Motor neuron (in vitro differentiated cells): ENCODE data around the gene SDSL. TPM values are rescaled to one million over a fixed set of nuclear protein-coding genes. Genes with fewer than 3 reads are reported as not detected.
A peak's percentile ranks its signal among the peaks of the same experiment; 100 is the strongest.

ENCODE experiments used
- ATAC-seq, 8 experiments: fragments of 200-7000 bp; cut with Tn5 transposase; replicated peaks in 6 of 8; 2 replicates each; pipeline ENCODE4 v1.8.0; 2021; ENCODE audit warnings: mild to moderate bottlenecking in 8 of 8, moderate library complexity in 8 of 8
- H3K27ac ChIP-seq, 2 donors: fragments of 250-450 bp; sonication (Bioruptor Pico); 2 replicates each; pipeline ENCODE4 v1.9.0; 2021; ENCODE audit warnings: antibody characterized with exemption in 2 of 2, mild to moderate bottlenecking in 2 of 2, moderate library complexity in 1 of 2
- H3K4me1 ChIP-seq, 2 donors: fragments of 250-450 bp; sonication (Bioruptor Pico); replicated peaks in 1 of 2; 2 replicates each; pipeline ENCODE4 v1.6.1; 2021; ENCODE audit warnings: antibody characterized with exemption in 2 of 2, mild to moderate bottlenecking in 2 of 2, moderate library complexity in 1 of 2
- H3K4me3 ChIP-seq, 5 donors: fragments of 250-450 bp; sonication (Bioruptor Pico); 2 replicates each; pipeline ENCODE4 v1.9.0; 2021; ENCODE audit warnings: antibody characterized with exemption in 5 of 5, mild to moderate bottlenecking in 5 of 5, moderate library complexity in 4 of 5
- WGBS, 10 experiments: fragments of 450-650 bp; shearing (Covaris generic); methylation state at CpG; one replicate each; pipeline ENCODE4 v1.0.0; 2022; 5-methylcytosine and 5-hydroxymethylcytosine counted together
- in situ Hi-C, 9 experiments: fragments of 400-800 bp; cut with MboI; loops; one replicate each; pipeline ENCODE4 v1.15.0; 2021; ENCODE audit warnings: low sequenced_read_pairs in 9 of 9, low pct_unique_long_range_greater_than_20kb in 2 of 9; ENCODE audit not compliant: unreplicated experiment in 9 of 9
- total RNA-seq, 8 experiments: library from RNA; unstranded; fragments of 300-600 nt; gene quantifications; 2 replicates each; pipeline versions ENCODE4 v1.2.3 to v1.2.4, GENCODE V29; 2022

SDSL gene
- total RNA-seq, 8 experiments from 2014 or later, result 6.9 to 26.3 (median 13.0) TPM

- ATAC-seq, result no peak
- Histone ChIP-seq H3K27ac (no peak overlapping the region), H3K4me3 (no peak overlapping the region), H3K4me1 (no peaks in the 10 kb centered on the region)
- in situ Hi-C loops, result no loop called here
- WGBS, 10 experiments, result 81 to 100% (median 100%) methylated on average over 1 to 4 of the region's 12 CpGs; no CpG with 5 or more reads in 7 of the 10 experiments
Measured at GRCh38 chr12:113399490-113399889, 22.7 kb upstream of the SDSL start.

GRCh38 chr12:113400362-113400761 lies 21.8 kb upstream of the SDSL start:
- no peaks in the 10 kb centered on the region for H3K4me1 ChIP-seq
- H3K4me3 ChIP-seq, result no peak overlapping the region
- ATAC-seq, result no peak
- H3K27ac ChIP-seq, result no peak overlapping the region
- WGBS, 10 experiments, result 0 to 100% (median 60%) methylated on average over 1 to 4 of the region's 4 CpGs; no CpG with 5 or more reads in 1 of the 10 experiments
- in situ Hi-C loops, result no loop called here

GRCh38 chr12:113401066-113402000 lies 20.8 kb upstream of the SDSL start:
- in situ Hi-C loops, result no loop called here

GRCh38 chr12:113402586-113403260 lies 19.5 kb upstream of the SDSL start:
- ATAC-seq, result no peak
- no peaks in the 10 kb centered on the region for H3K4me1 ChIP-seq
- no peak overlapping the region for H3K27ac ChIP-seq
- 74 to 100% (median 89%) methylated on average over 2 to 9 of the region's 23 CpGs; no CpG with 5 or more reads in 4 of the 10 experiments for WGBS, 10 experiments
- in situ Hi-C loops, result no loop called here
- H3K4me3 ChIP-seq, result no peak overlapping the region

More at GRCh38 chr12:113401066-113402000, 20.8 kb upstream of the SDSL start:
- no peak overlapping the region for H3K4me3 ChIP-seq
- H3K27ac ChIP-seq, result no peak overlapping the region
- 42 to 100% (median 79%) methylated on average over 1 to 6 of the region's 13 CpGs; no CpG with 5 or more reads in 1 of the 10 experiments for WGBS, 10 experiments
- H3K4me1 ChIP-seq, result no peaks in the 10 kb centered on the region
- no peak for ATAC-seq

- in situ Hi-C loops, result no loop called here
- peak in 4 of 8 experiments; percentile 40 to 65 (median 56) for ATAC-seq
- WGBS, 10 experiments, result 0 to 100% (median 59%) methylated on average over 1 to 9 of the region's 14 CpGs; no CpG with 5 or more reads in 2 of the 10 experiments
- H3K4me3 ChIP-seq, result no peak within 1 kb of the TSS
- H3K4me1 ChIP-seq, result no peaks in the 10 kb centered on the region
- no peak within 1 kb of the TSS for H3K27ac ChIP-seq
Measured at GRCh38 chr12:113403435-113404415, 18.5 kb upstream of the SDSL start, which contains the start of gene SDS. TSS of gene SDS (minus strand) at chr12:113403887. CDS start at chr12:113399708, 4,179 bp downstream.

- no peak overlapping the region for H3K4me3 ChIP-seq
- H3K27ac ChIP-seq, result no peak overlapping the region
- H3K4me1 ChIP-seq, result no peaks in the 10 kb centered on the region
- ATAC-seq, result no peak
- in situ Hi-C loops, result no loop called here
- 57 to 100% (median 67%) methylated on average over 1 to 3 of the region's 3 CpGs; no CpG with 5 or more reads in 1 of the 10 experiments for WGBS, 10 experiments
Measured at GRCh38 chr12:113405694-113406093, 16.5 kb upstream of the SDSL start.

GRCh38 chr12:113407931-113408600 lies 14.1 kb upstream of the SDSL start:
- in situ Hi-C loops, result no loop called here
- no peaks in the 10 kb centered on the region for H3K4me1 ChIP-seq
- 33 to 98% (median 75%) methylated on average over 2 to 6 of the region's 6 CpGs for WGBS, 10 experiments
- H3K27ac ChIP-seq, result no peak overlapping the region
- ATAC-seq, result peak in 2 of 8 experiments; percentile 16 to 35
- H3K4me3 ChIP-seq, result no peak overlapping the region

- no peaks in the 10 kb centered on the region for H3K4me1 ChIP-seq
- in situ Hi-C loops, result no loop called here
- no peak for ATAC-seq
- 50 to 100% (median 93%) methylated on average over 1 to 11 of the region's 11 CpGs; no CpG with 5 or more reads in 1 of the 10 experiments for WGBS, 10 experiments
- no peak overlapping the region for H3K27ac ChIP-seq
- no peak overlapping the region for H3K4me3 ChIP-seq
Measured at GRCh38 chr12:113408756-113409298, 13.4 kb upstream of the SDSL start.

GRCh38 chr12:113409462-113410124 lies 12.6 kb upstream of the SDSL start:
- ATAC-seq, result no peak
- H3K4me3 ChIP-seq, result no peak overlapping the region
- no peaks in the 10 kb centered on the region for H3K4me1 ChIP-seq
- 0 to 80% (median 63%) methylated on average over 1 to 5 of the region's 9 CpGs; no CpG with 5 or more reads in 3 of the 10 experiments for WGBS, 10 experiments
- in situ Hi-C loops, result no loop called here
- no peak overlapping the region for H3K27ac ChIP-seq

- Histone ChIP-seq H3K4me3 (no peak overlapping the region), H3K27ac (no peak overlapping the region), H3K4me1 (peaks cover 0 to 4% of the 10 kb centered on the region in 2 donors)
- ATAC-seq, result peak in 6 of 8 experiments; percentile 13 to 58 (median 39)
- in situ Hi-C loops, result no loop called here
- 27 to 91% (median 76%) methylated on average over 2 to 8 of the region's 11 CpGs; no CpG with 5 or more reads in 1 of the 10 experiments for WGBS, 10 experiments
Measured at GRCh38 chr12:113413488-113413939, 8.7 kb upstream of the SDSL start.

GRCh38 chr12:113414519-113415038 lies 7.6 kb upstream of the SDSL start:
- ATAC-seq, result no peak
- H3K4me1 ChIP-seq, result peaks cover 0 to 7% of the 10 kb centered on the region in 2 donors
- in situ Hi-C loops, result no loop called here
- H3K27ac ChIP-seq, result no peak overlapping the region
- no peak overlapping the region for H3K4me3 ChIP-seq
- 69 to 100% (median 79%) methylated on average over 1 to 7 of the region's 9 CpGs; no CpG with 5 or more reads in 2 of the 10 experiments for WGBS, 10 experiments
